Cardiac septum (tissue), 1 donor: ENCODE results near the gene KLHL21. TPM values are rescaled to one million over a fixed set of nuclear protein-coding genes. Genes with fewer than 3 reads are reported as not detected.
"Not testable (repeated sequence)": the region's sequence is repeated elsewhere in the genome, so short reads cannot be mapped to it uniquely, and the experiment has no call there.

Source experiments
- DNase-seq: peaks from one replicate; pipeline ENCODE4 v3.0.0-alpha.2; 2020; ENCODE audit warnings: low spot score
- intact Hi-C: fragments of 100-400 bp; cut with DNase I; formaldehyde crosslinking; loops from one replicate; pipeline ENCODE4 v1.14.0; 2022
- total RNA-seq: library from RNA; stranded (reverse); fragmentation: NEBNext Ultra II Directional; extraction: Animal tissue kit (Norgen Biotek cat#: 25700); gene quantifications from one replicate; pipeline ENCODE4 v1.2.1, GENCODE V29; 2021
- donor health status: DM: no; HTN: no; CAD: no.

Gene KLHL21
- total RNA-seq, 1 donor from 2014 or later, result 33.1 TPM

DNA sequence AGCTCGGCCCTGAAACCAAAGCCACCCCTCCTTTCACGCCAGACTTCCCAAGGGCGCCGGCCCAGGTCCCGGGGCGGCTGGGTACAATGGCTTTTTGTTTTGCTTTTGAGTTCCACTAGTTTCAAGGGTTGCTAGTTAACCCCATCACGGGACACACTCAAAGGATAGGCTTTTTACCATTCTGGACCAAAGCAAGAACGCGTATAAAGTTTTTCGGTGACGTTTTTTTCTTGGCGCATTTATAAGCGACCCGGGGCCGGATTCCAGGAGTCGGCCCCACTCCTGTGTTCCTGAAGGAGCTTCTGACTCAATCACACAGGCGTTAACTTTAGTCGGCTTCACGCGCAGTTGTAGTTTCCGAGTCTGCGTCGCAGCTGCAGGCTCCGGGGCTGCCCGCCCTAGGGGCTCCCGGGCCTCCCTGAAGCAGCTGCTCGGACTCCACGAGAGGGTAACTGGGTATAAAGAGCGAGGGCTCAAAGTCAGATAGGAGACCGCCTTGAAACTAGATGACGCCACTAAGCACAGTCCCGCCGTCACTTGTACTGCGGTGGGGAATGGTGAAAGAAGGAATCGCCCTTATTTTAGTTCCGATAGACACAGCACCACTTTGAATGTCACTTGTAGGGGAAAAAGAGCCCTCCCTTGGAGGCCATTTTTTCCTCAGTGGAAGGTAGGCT lies 707 bp upstream of the KLHL21 start:
- DNase-seq, result no peak
- intact Hi-C loops, result loop anchor here (1.0 kb wide), 1 partner anchor 10 kb away; the partner anchor contains the start of gene PHF13

DNA sequence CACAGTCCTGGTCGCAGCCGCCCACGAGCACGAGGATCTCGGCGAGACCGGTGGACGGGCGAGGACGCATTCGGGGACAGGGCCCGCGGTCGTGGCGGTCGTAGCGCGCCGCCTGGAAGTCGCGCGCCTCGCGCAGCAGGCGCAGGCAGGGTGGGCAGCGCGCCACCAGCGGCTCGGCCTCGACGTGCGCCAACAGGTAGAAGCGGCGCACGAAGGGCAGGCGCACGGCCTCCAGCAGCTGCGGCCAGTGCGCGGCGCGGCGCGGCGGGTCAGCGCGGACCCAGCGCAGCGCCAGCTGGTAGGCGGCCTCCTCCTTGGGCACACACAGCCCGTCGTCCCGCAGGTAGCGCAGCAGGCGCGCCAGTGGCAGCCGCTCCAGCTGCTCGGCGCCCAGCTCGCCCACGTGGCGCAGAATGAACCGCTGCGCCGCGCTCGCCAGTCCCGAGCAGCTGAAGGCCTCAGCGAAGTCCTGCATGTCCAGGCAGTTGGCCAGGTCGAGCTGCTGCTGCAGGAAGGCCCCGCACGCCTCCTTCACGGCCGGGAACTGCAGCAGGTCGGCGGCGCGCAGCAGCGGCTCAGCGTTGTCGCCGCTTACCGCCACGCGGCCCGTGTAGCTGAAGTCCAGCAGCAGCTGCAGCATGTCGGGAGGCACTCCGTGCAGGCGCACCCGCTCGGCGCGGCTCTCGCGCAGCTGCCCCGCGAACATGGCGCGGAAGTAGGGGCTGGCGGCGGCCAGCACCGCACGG lies 573 bp downstream of the KLHL21 start:
- intact Hi-C loops, result loop anchor here (2.0 kb wide), 1 partner anchor 23 kb away; the partner anchor contains the start of gene THAP3
- peak; percentile 80 for DNase-seq

DNA sequence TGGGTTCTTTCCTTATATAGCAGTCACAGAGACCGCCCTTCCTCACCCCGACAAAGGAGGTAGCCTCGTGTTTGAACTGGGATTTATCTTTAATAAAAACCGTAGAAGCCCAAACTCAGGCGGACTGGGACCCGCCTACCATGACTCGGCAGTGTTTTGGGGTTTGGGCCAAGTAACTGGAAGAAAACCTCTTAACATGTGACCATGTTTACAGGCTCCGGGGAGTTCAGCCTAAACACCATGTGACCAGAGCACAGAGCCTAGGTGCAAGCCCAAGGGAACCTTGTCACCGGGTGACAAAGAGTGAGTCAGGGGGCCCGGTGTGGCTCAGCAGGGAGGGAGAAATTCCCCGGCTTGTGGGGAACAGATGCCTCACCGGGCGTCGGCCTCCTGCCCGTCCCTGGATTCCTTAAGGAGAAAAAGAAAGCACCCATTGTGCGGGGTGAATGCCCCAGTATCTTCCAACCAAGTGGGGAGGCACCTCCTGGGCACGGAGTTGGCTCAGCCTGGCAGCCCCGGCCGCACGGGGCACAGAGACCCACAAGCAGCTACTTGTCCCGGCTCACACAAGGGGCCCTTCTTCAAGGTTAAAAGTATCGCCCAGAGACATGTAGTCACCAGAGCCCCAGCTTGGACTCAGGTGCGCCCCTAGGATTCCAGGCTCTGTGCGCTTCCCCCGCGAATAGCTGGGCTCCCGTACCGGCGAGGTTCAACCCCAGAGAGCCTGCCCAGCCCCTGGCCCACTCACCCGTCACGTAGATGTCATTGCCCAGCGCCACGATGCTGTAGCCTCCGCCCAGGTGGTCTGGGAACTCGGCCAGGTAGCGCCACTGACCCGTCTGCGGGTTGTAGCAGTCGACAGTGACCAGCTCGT lies 1.4 kb downstream of the KLHL21 start:
- DNase-seq, result peak; percentile 94
- intact Hi-C loops, result loop anchor here (2.0 kb wide), 1 partner anchor 24 kb away; the partner anchor contains the start of gene THAP3

DNA sequence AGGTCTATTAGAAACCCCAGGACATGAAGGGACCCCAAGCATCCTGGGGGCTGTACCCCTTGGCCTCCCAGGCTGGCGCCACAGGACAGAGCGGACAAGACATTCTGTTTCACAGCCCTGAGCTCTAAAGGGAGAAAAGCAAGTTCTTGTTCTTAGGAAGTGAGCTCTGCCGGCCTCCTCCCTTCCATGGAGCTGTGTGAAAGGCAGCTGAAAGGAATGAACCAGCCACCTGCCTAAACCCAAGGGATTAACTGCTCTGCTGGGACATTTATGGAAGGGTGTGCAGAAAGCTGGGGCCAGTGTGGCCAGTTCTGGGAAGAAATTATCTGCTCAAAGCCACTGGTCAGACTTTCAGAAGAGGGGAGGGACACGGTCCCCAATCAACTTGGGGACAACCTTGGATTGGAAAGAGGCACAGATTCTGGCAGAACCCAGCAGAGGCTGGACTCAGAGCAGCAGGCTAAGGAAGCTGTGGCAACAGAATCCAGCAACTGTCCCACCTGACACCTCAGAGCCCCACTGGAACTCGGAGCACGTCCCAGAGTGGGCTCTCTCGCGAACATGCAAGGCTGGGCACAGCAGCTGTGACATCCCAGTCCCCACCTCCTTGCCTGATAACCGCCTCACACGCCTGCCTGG lies 2.1 kb downstream of the KLHL21 start:
- no peak for DNase-seq
- intact Hi-C loops, result loop anchor here (2.0 kb wide), 1 partner anchor 24 kb away; the partner anchor contains the start of gene THAP3

DNA sequence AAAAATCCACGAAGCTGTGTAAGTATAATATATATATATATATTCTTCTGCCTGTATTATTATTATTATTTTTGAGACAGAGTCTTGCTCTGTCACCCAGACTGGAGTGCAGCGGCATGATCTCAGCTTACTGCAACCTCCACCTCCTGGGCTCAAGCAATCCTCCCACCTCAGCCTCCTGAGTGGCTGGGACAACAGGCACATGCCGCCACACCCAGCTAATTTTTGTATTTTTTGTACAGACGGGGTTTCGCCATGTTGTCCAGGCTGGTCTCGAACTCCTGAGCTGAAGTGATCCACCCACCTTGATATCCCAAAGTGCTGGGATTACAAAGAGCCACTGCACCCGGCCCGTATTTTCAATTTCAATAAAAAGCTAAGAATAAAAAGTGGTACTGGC lies 2.7 kb downstream of the KLHL21 start:
- intact Hi-C loops, result loop anchor here (2.0 kb wide), 1 partner anchor 25 kb away; the partner anchor contains the start of gene THAP3
- DNase-seq, result not testable (repeated sequence)

DNA sequence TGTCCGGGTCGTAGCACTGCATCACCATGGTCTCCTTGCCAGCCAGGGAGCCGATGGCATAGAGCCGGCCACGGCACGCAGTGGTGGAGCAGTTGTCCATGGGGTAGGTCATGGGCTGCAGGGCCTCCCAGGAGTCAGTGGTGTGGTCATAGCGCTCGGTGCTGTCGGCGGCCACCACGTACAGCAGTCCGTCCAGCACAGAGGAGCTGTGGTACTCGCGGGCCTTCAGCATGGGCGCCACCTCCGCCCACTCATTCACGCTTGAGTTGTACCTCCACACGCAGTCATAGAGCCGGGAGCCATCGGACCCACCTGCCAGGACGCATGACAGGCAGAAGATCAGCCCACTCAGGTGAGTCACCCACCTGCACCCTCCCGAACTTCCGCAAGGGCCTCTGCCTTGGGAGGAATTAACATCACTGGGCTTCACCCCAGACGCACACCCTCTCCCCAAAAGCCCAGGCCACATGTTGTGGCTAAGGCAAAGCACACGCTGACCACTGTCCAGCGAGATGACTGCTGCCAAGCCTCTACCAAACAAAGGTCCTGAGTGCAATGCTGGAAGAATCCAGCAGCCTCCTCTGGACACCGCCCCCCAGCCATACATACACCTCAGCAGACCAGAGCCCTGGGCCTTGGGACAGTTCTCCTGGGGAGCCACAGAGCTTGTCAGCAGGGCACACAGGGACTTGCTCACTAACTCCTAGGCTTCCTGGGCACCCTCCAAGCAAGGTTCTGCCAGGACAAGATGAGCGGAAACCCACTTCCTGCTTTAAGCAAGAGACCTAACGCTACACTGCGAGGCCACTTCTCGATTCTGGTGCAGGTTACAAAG lies 3.3 kb downstream of the KLHL21 start:
- no peak for DNase-seq
- intact Hi-C loops, result no loop called here

DNA sequence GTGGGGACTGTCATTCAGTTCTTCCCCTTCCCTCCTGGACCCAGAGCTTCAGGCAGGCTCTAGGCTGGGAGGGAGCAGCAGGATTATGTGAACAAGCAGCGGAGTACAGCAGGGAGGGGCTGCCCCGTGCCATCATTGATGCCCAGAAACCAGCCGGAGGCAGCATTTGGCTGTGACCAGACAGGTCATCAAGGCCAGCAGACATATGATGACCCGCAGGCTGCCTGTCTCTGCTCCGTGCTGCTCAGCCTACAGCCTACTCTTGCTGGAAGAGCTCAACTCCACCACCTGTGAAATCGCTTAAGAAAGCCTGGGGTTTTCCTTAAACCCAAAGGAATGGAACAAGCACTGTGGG lies 4.9 kb downstream of the KLHL21 start:
- intact Hi-C loops, result loop anchor here (1.0 kb wide), 1 partner anchor 17 kb away; no protein-coding TSS in a partner anchor
- DNase-seq, result no peak

DNA sequence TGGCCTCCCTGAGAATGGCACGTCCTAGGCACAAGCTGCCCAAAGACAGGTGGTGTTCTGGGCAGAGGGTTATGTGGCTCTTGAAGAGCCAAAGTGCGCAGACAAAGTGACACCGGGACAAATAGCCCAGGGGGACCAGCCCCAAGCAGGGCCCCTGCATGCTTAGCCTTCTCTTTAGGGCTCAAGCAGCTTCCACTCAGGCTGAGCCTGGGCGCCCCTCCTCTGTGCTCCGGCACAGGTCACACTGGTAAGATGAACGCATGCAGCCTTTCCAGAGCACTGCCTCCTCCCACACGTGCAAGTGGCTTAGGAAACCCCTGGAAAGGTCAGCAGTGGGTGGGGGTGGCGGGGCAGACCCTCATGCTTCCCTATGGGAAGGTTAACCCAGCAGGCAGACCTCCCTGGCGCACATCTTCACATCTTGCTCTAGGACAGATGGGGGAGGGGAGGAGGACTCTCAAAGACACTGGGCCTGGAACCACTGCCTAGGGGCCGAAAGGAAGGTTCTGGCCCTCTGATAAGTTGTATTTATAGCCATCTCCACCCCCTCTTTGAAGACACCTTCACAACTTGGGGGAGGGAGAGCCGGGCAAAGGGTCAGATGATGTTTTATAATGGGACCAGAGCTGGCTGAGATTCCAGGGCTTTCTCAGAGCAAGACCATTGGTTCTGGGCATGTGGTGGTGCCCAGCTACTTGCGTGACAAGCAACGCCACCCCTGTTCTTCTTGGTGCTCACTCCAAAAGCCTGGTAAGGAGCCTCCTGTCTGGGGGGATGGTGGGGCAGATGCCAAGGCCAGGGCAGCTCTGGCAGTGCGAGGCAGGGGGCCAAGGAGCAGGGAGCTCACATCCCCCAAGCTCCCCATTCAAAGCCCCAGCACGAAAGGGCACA lies 5.5 kb downstream of the KLHL21 start:
- intact Hi-C loops, result no loop called here

DNA sequence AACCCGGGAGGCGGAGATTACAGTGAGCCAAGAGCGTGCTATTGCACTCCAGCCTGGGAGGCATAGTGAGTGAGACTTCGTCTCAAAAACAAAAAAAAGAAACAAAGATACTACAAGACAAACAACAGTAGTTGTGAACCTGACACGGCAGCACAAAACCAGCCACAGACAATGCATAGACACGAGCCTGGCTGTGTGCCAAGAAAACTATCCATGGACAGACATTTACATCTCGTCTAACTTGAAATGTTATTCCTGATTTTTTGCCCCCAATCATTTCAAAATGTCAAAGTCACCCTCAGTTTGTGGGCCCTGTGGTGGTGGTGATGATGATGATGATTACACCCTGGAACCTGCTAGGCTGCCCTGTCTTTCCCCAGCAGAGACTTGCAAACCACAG lies 6.3 kb downstream of the KLHL21 start:
- DNase-seq, result no peak
- intact Hi-C loops, result no loop called here

More for the DNA sequence above, 5.5 kb downstream of the KLHL21 start:
- DNase-seq, result no peak

DNA sequence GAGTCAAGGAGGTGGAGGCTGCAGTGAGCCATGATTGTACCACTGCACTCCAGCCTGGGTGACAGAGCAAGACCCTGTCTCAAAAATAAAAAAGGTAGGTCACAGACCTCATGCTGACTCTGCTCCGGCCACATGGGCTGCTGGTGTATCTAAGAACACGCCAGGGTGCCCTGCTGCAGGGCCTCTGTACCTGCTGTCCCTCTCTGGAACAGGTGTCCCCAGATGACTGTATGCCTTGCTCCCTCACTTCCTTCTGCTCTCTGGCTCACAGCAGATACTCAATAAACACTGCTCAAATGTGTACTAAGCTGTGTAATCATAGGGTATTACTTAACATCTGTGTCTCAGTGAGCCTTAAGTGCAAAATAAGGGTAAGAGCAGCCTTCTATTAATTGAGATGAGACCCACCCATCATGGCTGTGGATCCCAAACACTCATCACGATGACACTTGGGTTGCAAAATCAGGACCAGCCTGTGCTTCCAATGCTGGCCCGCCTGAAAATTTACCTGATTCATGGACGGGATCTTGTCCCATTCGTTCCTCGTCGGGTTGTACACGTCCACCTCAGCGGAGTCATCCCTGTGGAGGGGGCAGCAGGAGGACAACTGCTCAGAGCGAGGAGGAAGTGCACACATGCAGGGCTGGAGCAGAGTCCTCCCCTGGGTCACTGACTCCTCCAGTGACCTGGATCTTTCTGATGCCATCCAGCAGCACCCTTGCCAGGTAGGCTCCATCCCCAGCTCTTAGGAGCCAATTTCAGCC lies 7.5 kb downstream of the KLHL21 start:
- intact Hi-C loops, result no loop called here

DNA sequence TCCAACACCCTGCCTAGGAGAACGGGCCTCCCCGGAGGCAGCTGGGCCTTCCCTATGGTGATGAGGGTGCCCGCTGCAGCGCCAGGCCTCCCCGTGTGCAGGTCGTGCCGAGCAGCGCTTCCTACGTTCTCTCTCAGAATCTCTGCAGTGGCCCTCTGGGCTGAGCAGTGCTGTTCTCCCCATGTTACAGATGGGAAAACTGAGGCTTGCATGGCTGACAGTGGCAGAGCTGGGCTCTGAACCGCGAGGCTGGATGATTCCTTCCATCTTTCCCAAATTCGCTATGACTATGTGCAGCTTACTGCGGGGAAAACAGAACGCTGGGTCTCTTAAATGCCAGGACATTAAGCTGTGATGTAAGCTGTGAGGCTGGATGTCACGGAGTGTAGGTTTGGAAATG lies 8.9 kb downstream of the KLHL21 start:
- no peak for DNase-seq
- intact Hi-C loops, result no loop called here

More for the DNA sequence above, 7.5 kb downstream of the KLHL21 start:
- DNase-seq, result no peak

DNA sequence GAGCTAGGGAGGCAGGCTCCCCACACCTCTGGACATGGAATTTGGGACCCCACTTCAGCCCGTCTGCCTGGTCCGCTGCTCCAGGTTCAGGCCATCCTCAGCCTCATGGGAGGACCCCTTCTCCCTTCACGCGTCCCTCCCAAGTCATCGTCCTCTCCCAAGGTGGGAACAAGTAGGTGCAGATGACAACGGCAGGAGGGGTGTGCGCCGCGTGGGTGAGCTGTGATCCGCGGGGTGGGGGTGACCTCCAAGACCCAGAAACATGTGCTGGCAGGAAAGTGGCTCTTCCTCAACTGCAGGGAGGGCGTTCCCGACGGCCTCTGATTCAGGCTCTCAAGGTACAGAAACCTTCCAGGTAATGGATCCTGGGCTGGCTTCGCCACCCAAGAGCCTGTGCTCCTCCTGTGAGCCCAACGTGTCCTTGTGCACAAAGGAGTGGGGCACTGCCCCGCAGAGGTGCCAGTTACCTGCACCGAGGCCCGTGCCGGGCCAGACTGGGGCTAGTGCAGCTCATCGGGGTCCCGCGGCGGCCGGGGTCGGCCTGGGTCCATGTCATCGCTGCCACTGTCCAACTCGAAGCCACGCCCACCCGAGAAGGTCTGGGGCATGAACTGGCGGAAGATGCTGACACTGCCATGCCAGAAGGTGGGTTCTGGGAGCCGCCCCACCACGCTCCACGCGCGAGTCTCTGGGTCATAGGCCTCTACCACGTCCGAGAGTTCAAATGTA lies 9.6 kb downstream of the KLHL21 start:
- DNase-seq, result no peak
- intact Hi-C loops, result no loop called here

DNA sequence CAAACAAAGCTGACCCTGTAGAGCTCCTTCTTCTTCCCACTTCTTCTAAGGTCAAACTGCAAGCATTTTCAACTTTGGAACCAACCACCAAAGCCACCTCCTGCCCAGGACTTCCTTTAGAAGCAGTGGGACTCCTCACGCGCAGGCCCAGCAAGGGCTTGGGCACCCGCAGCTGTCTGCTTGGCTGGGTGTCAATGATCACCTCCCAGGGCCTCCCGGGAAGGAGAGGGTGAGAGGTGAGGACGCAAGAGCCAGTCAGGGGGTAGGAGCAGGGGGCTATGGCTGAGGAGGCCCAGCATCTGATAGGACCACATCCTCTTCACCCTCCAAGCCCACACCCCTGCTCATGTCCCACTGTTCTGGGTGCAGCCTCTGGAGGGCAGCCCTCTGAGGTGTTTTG lies 10.2 kb downstream of the KLHL21 start:
- intact Hi-C loops, result no loop called here
- no peak for DNase-seq

DNA sequence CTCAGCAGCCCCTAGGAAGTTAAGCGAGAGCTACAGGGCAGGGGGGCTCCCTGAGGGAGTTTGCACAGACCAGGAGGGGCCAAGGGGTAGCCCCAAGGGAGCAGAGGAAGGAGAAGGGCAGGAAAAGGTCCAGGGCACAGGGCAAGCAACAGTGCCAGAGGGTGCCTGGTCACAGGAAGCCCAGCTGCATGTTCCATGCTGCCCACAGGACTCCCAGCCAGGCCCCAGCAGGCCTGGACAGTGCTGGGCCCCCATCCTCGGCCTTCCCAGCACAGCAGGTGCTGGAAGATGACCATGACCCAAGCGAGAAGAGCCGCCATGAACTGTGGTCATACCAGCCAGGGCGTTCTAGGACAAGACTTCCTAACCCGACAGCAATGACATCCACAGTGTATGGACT lies 11.0 kb downstream of the KLHL21 start:
- intact Hi-C loops, result no loop called here
- DNase-seq, result no peak

DNA sequence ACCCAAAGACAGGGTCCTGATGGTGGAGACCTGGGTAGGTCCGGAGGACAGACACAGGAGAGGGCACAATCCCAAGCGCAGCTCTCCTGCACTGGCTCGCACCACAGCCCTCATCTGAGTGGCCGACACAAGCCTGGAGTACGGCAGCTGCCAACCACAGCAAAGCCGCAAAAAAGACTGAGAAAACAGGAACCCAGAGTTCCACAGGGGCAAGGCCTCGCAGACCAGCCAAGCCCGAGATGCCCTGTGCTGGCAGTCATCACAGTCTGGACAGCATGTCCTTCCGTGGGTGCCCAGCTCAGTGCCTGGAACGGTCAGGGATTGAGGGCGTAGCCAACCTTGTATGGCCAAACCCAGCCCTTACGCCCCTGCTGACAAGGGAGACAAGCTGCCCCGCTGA lies 11.4 kb downstream of the KLHL21 start:
- intact Hi-C loops, result no loop called here
- DNase-seq, result no peak

DNA sequence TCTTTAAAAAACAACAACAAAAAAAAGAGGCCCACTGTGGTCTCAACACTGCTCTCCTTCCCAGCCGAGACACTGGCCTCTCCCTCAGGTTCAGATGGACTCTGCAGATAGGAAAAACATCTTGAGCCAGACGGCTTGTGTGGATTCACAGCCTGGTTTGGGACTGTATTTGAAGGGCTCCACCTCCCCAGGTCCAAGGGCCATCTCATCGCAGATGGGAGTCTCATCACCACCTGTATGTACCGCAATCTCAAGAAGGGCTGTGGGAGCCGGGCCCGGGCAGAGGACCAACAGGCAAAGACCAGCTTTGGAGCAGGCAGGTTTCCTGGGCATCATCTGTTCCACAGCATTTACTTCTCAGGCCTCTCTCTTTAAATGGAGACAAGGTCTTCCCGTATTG lies 12.6 kb downstream of the KLHL21 start:
- intact Hi-C loops, result no loop called here
- DNase-seq, result no peak
